Endothelial cell (in vitro differentiated cells): ENCODE data around the gene PTPRS. TPM values are rescaled to one million over a fixed set of nuclear protein-coding genes. Genes with fewer than 3 reads are reported as not detected.
"Not testable (repeated sequence)": the region's sequence is repeated elsewhere in the genome, so short reads cannot be mapped to it uniquely, and the experiment has no call there.

Source experiments
- DNase-seq: peaks from one replicate; pipeline ENCODE4 v3.0.0; 2021; ENCODE audit warnings: low spot score
- H3K27ac Mint-ChIP-seq: one replicate; pipeline ENCODE4 v1.8.0; 2021; ENCODE audit warnings: mixed read lengths, inconsistent platforms; ENCODE audit not compliant: unreplicated experiment
- H3K27me3 Mint-ChIP-seq: one replicate; pipeline ENCODE4 v1.8.0; 2021; ENCODE audit warnings: mild to moderate bottlenecking, moderate library complexity, mixed read lengths, inconsistent platforms; ENCODE audit not compliant: unreplicated experiment
- H3K36me3 Mint-ChIP-seq: one replicate; pipeline ENCODE4 v1.8.0; 2021; ENCODE audit warnings: mild to moderate bottlenecking, low read depth, mixed read lengths, inconsistent platforms; ENCODE audit not compliant: unreplicated experiment
- H3K4me1 Mint-ChIP-seq: one replicate; pipeline ENCODE4 v1.8.0; 2021; ENCODE audit warnings: mild to moderate bottlenecking, mixed read lengths, inconsistent platforms; ENCODE audit not compliant: unreplicated experiment
- H3K4me3 Mint-ChIP-seq: one replicate; pipeline ENCODE4 v1.8.0; 2021; ENCODE audit warnings: mild to moderate bottlenecking, mixed read lengths, inconsistent platforms; ENCODE audit not compliant: unreplicated experiment
- H3K9me3 Mint-ChIP-seq: one replicate; pipeline ENCODE4 v1.8.0; 2021; ENCODE audit warnings: mixed read lengths, inconsistent platforms; ENCODE audit not compliant: unreplicated experiment
- CTCF ChIP-seq: fragments of 200-600 bp; sonication (generic); IDR thresholded peaks from one replicate; pipeline ENCODE4 v1.5.0; 2021; ENCODE audit warnings: antibody characterized with exemption; ENCODE audit not compliant: unreplicated experiment
- total RNA-seq: library from RNA; stranded (reverse); fragmentation: NEBNext Ultra II Directional; extraction: Animal tissue kit (Norgen Biotek cat#: 25700); gene quantifications from one replicate; pipeline ENCODE4 v1.2.1, GENCODE V29; 2021; ENCODE audit not compliant: unreplicated experiment

PTPRS gene
- total RNA-seq, 1 donor from 2014 or later = 93.7 TPM

- Mint-ChIP-seq H3K36me3 (no peaks in the 10 kb centered on the region), H3K27me3 (peaks cover 5% of the 10 kb centered on the region), H3K27ac (no peak overlapping the region)
Observed at GRCh38 chr19:5367530-5368133, 27.0 kb upstream of the PTPRS start.

GRCh38 chr19:5365905-5366304 is 25.3 kb upstream of the PTPRS start:
- no peak for TF ChIP-seq CTCF
- Mint-ChIP-seq H3K4me1 (no peaks in the 10 kb centered on the region), H3K4me3 (no peak overlapping the region), H3K36me3 (no peaks in the 10 kb centered on the region), H3K27me3 (peaks cover 1% of the 10 kb centered on the region), H3K9me3 (no peaks in the 10 kb centered on the region), H3K27ac (no peak overlapping the region)
- DNase-seq = no peak

More at GRCh38 chr19:5367530-5368133, 27.0 kb upstream of the PTPRS start:
- no peaks in the 10 kb centered on the region for H3K9me3 Mint-ChIP-seq
- TF ChIP-seq CTCF = no peak
- no peaks in the 10 kb centered on the region for H3K4me1 Mint-ChIP-seq
- no peak for DNase-seq
- no peak overlapping the region for H3K4me3 Mint-ChIP-seq

GRCh38 chr19:5364674-5365073 is 24.1 kb upstream of the PTPRS start:
- no peak for DNase-seq

GRCh38 chr19:5361839-5362238 is 21.2 kb upstream of the PTPRS start:
- H3K9me3 Mint-ChIP-seq, H3K27ac Mint-ChIP-seq, DNase-seq, H3K4me1 Mint-ChIP-seq, H3K27me3 Mint-ChIP-seq, H3K4me3 Mint-ChIP-seq, H3K36me3 Mint-ChIP-seq: not testable (repeated sequence)

More at GRCh38 chr19:5364674-5365073, 24.1 kb upstream of the PTPRS start:
- H3K9me3 Mint-ChIP-seq = no peaks in the 10 kb centered on the region
- TF ChIP-seq CTCF = no peak
- no peak overlapping the region for H3K27ac Mint-ChIP-seq
- H3K4me3 Mint-ChIP-seq = no peak overlapping the region
- no peaks in the 10 kb centered on the region for H3K36me3 Mint-ChIP-seq
- H3K4me1 Mint-ChIP-seq = no peaks in the 10 kb centered on the region
- H3K27me3 Mint-ChIP-seq = peaks cover 1% of the 10 kb centered on the region

- Mint-ChIP-seq H3K27me3 (peaks cover 1% of the 10 kb centered on the region), H3K27ac (no peak overlapping the region), H3K4me3 (no peak overlapping the region), H3K4me1 (no peaks in the 10 kb centered on the region), H3K36me3 (no peaks in the 10 kb centered on the region), H3K9me3 (no peaks in the 10 kb centered on the region)
- DNase-seq = no peak
- TF ChIP-seq CTCF = no peak
Observed at GRCh38 chr19:5361407-5361806, 20.8 kb upstream of the PTPRS start.
